Coronary artery (tissue), 2 donors: ENCODE results near the gene AGPAT3.
"Not testable (repeated sequence)": the region's sequence is repeated elsewhere in the genome, so short reads cannot be mapped to it uniquely, and the experiment has no call there.

ENCODE experiments used
- DNase-seq: peaks from one replicate; pipeline ENCODE4 v3.0.0-alpha.2; 2017; ENCODE audit warnings: low spot score
- H3K27ac ChIP-seq, 2 donors: fragments of 200-600 bp; sonication (generic); one replicate each; pipeline ENCODE4 v1.5.1; 2016 to 2019
- H3K4me3 ChIP-seq: fragments of 200-600 bp; sonication (generic); 2 replicates; pipeline ENCODE4 v1.5.1; 2016; ENCODE audit warnings: mild to moderate bottlenecking, moderate library complexity
- CTCF ChIP-seq: fragments of 200-600 bp; sonication (generic); IDR thresholded peaks from one replicate; pipeline ENCODE4 v1.5.1; 2019; ENCODE audit warnings: antibody characterized with exemption

Gene AGPAT3

DNA sequence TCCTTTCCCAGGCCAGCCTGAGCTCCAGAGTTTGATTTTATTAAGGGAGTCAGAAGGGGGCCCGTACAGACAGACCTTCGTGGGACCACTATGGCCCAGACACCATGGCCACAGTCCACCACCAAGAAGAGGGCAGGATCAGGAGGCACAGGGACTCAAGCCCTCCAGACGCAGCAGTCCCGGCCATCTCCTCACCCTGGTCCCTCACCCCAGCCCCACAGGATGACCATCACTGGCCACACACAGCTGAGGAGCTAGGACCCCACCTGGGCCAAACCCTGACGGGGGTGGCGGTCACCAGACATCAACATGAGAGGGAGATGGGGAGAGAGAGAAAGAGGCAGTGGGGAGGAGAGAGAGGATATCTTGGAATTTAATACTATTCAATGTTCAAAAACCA is 29.2 kb upstream of the AGPAT3 start:
- no peak for DNase-seq
- TF ChIP-seq CTCF: no peak
- no peak overlapping the region for H3K27ac ChIP-seq
- H3K4me3 ChIP-seq: no peak overlapping the region

DNA sequence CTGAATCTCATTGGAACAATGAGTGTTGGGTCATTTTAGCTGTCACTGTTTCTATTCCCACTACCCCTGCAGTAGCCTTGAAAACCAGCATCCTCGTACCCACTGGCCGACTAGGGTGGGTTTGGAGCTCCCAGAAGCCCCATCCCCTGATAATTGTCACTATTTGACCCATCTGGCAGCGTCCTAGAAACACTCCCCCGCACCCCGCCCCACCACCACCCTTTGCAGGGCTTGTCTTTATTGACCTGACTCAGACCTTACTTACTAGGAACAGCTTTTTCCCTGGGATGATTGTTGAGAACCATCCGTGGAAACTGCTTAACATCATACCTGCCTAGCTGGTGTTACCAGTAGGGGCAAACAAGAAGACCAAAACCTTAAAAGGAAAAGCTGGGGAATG is 28.4 kb upstream of the AGPAT3 start:
- Histone ChIP-seq H3K4me3 (no peak overlapping the region), H3K27ac (no peak overlapping the region)
- no peak for TF ChIP-seq CTCF
- DNase-seq: no peak

GRCh38 chr21:43840259-43840658 is 24.8 kb upstream of the AGPAT3 start:
- Histone ChIP-seq H3K27ac (no peak overlapping the region), H3K4me3 (no peak overlapping the region)
- TF ChIP-seq CTCF: no peak
- no peak for DNase-seq

GRCh38 chr21:43842742-43843141 is 22.3 kb upstream of the AGPAT3 start:
- Histone ChIP-seq H3K27ac (no peak overlapping the region), H3K4me3 (no peak overlapping the region)
- DNase-seq: no peak
- no peak for TF ChIP-seq CTCF

- not testable (repeated sequence) for DNase-seq, H3K4me3 ChIP-seq, H3K27ac ChIP-seq
Observed at GRCh38 chr21:43844906-43845305, 20.1 kb upstream of the AGPAT3 start.

GRCh38 chr21:43845386-43845785 is 19.6 kb upstream of the AGPAT3 start:
- TF ChIP-seq CTCF: no peak
- H3K4me3 ChIP-seq: no peak overlapping the region
- no peak overlapping the region for H3K27ac ChIP-seq
- no peak for DNase-seq

DNA sequence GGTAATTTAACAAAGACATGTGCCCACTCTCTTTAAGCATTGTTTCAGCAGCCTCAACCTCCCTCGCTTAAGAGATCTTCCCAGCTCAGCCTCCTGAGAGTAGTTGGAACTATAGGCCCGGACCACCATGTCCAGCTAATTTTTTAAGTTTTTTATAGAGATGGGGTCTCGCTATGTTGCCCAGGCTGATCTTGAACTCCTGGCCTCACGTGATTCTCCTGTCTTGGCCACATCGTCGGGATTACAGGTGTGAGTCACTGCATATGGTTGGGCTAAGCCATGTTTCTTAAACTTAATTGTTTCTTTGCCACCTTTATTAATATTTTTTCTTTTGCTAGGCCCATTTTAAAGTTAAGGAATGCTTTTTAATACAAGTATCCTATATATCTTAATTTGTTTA is 18.6 kb upstream of the AGPAT3 start:
- TF ChIP-seq CTCF: no peak
- no peak overlapping the region for H3K4me3 ChIP-seq
- H3K27ac ChIP-seq: no peak overlapping the region
- no peak for DNase-seq

DNA sequence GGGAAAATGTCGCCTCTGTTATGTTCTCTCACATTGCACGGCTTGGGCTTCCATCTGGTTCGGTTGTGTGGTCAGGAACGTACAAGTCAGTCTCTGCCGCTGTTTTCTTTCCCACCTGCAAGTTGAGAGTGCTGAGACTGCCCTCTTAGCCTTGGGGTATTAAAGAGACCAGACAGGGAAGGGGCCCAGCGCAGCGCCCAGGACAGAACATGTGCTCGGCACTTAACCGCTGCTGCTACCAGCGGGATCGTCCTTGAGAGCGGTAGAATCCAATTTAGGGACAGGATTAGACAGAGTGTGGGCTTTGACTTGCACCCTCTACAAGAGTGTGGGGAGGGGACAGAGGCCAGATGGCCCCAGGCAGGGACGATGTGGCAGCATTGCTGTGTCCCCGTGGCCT is 17.7 kb upstream of the AGPAT3 start:
- DNase-seq: no peak
- H3K4me3 ChIP-seq: no peak overlapping the region
- H3K27ac ChIP-seq: no peak overlapping the region
- no peak for TF ChIP-seq CTCF
